Gastroesophageal sphincter (tissue), 4 donors: Measurements from ENCODE around the gene RNF26. TPM values are rescaled to one million over a fixed set of nuclear protein-coding genes. Genes with fewer than 3 reads are reported as not detected.
A peak's percentile ranks its signal among the peaks of the same experiment; 100 is the strongest.

Source experiments
- ATAC-seq: fragments of 150-250 bp; one replicate; pipeline ENCODE4 v1.9.1; 2016; ENCODE audit warnings: mild to moderate bottlenecking, moderate library complexity
- H3K27ac ChIP-seq, 4 donors: fragments of 200-600 bp; sonication (generic) in 3 of 4; 1 replicate in 3 of 4; 2 replicates in 1 of 4; pipeline ENCODE4 v1.5.1; 2016 to 2019
- H3K27me3 ChIP-seq: fragments of 200-600 bp; sonication (generic); one replicate; pipeline ENCODE4 v1.5.1; 2019
- H3K36me3 ChIP-seq, 2 donors: fragments of 200-600 bp; sonication (generic); one replicate each; pipeline ENCODE4 v1.5.1; 2019; ENCODE audit warnings: control low read depth in 1 of 2
- H3K4me1 ChIP-seq, 3 donors: fragments of 200-600 bp; sonication (generic); 1 replicate in 2 of 3; 2 replicates in 1 of 3; pipeline ENCODE4 v1.5.1; 2016 to 2019; ENCODE audit warnings: control low read depth in 2 of 3
- H3K4me3 ChIP-seq, 2 donors: fragments of 200-600 bp; sonication (generic); one replicate each; pipeline ENCODE4 v1.5.1; 2019; ENCODE audit warnings: mild to moderate bottlenecking in 1 of 2, moderate library complexity in 1 of 2
- H3K9me3 ChIP-seq, 3 donors: fragments of 200-600 bp; sonication (generic); one replicate each; pipeline ENCODE4 v1.5.1; 2017 to 2019; ENCODE audit warnings: control low read depth in 2 of 3
- CTCF ChIP-seq, 4 experiments: fragments of 200-600 bp in 2 of 4; fragments of 450-650 bp in 2 of 4; sonication (generic) in 1 of 4; IDR thresholded peaks; one replicate each; pipeline ENCODE4 v1.5.1; 2017 to 2019; ENCODE audit warnings: antibody characterized with exemption in 4 of 4, mild to moderate bottlenecking in 2 of 4, moderate library complexity in 2 of 4
- EP300 ChIP-seq: sonication (generic); formaldehyde crosslinking; IDR thresholded peaks from one replicate; pipeline ENCODE4 v1.6.1; 2017; ENCODE audit warnings: antibody characterized with exemption, mild to moderate bottlenecking
- POLR2A ChIP-seq, 2 donors: fragments of 450-650 bp; IDR thresholded peaks; one replicate each; pipeline ENCODE4 v1.6.1; 2017; ENCODE audit warnings: antibody characterized with exemption in 2 of 2, mild to moderate bottlenecking in 2 of 2, moderate library complexity in 1 of 2
- POLR2AphosphoS5 ChIP-seq: sonication (generic); formaldehyde crosslinking; IDR thresholded peaks from one replicate; pipeline ENCODE4 v1.6.1; 2017; ENCODE audit warnings: antibody characterized with exemption
- WGBS, 2 donors: methylation state at CpG; one replicate each; pipeline ENCODE4 v1.1.5; 2018; ENCODE audit warnings: low coverage in 1 of 2; 5-methylcytosine and 5-hydroxymethylcytosine counted together
- total RNA-seq, 4 donors: library from RNA; depleted of rRNA; stranded (reverse); fragments of >200 nt; gene quantifications; one replicate each; pipeline ENCODE4 v1.1.0, GENCODE V29; 2016

Gene RNF26
- total RNA-seq, 4 donors from 2014 or later, result 13.0 to 39.6 (median 17.1) TPM

GRCh38 chr11:119293461-119293860, 40.9 kb upstream of the RNF26 start:
- ATAC-seq, result no peak
- TF ChIP-seq POLR2AphosphoS5 (no peak), POLR2A (IDR thresholded peaks at IDR 0.05) (no peak), EP300 (no peak), CTCF (IDR thresholded peaks at IDR 0.05) (no peak)
- Histone ChIP-seq H3K27me3 (no peaks in the 10 kb centered on the region), H3K4me1 (peaks cover 0 to 18% (median 0%) of the 10 kb centered on the region in 3 donors), H3K4me3 (no peak overlapping the region), H3K27ac (no peak overlapping the region), H3K9me3 (peaks cover 0 to 8% (median 0%) of the 10 kb centered on the region in 3 donors), H3K36me3 (peaks cover 0 to 46% of the 10 kb centered on the region in 2 donors)
- 90 to 92% methylated on average over 2 to 3 of the region's 3 CpGs for WGBS, 2 donors

GRCh38 chr11:119295178-119295577, 39.1 kb upstream of the RNF26 start:
- H3K4me1 ChIP-seq, result peaks cover 0 to 30% (median 8%) of the 10 kb centered on the region in 3 donors
- no peak for ATAC-seq
- 46 to 53% methylated on average over 3 of the region's 3 CpGs for WGBS, 2 donors
- TF ChIP-seq POLR2AphosphoS5, result no peak
- no peak for TF ChIP-seq EP300
- TF ChIP-seq CTCF (IDR thresholded peaks at IDR 0.05), result no peak
- no peak for TF ChIP-seq POLR2A (IDR thresholded peaks at IDR 0.05)
- H3K4me3 ChIP-seq, result no peak overlapping the region
- H3K27ac ChIP-seq, result no peak overlapping the region
- peaks cover 0 to 8% (median 0%) of the 10 kb centered on the region in 3 donors for H3K9me3 ChIP-seq
- H3K27me3 ChIP-seq, result no peaks in the 10 kb centered on the region
- peaks cover 0 to 53% of the 10 kb centered on the region in 2 donors for H3K36me3 ChIP-seq

- Histone ChIP-seq H3K27ac (peak overlapping the region; percentile 55 to 98 (median 80)), H3K36me3 (peaks cover 0 to 63% of the 10 kb centered on the region in 2 donors), H3K4me1 (peaks cover 0 to 47% (median 19%) of the 10 kb centered on the region in 3 donors), H3K4me3 (no peak overlapping the region), H3K9me3 (no peaks in the 10 kb centered on the region), H3K27me3 (no peaks in the 10 kb centered on the region)
- WGBS, 2 donors, result 52 to 64% methylated on average over 3 of the region's 3 CpGs
- TF ChIP-seq CTCF (IDR thresholded peaks at IDR 0.05) (no peak), POLR2A (IDR thresholded peaks at IDR 0.05) (no peak), EP300 (no peak), POLR2AphosphoS5 (no peak)
- ATAC-seq, result no peak
Measured at GRCh38 chr11:119297938-119298337, 36.4 kb upstream of the RNF26 start.

GRCh38 chr11:119298726-119299125, 35.6 kb upstream of the RNF26 start:
- 38 to 50% methylated on average over 2 of the region's 2 CpGs for WGBS, 2 donors
- Histone ChIP-seq H3K4me1 (peaks cover 0 to 54% (median 19%) of the 10 kb centered on the region in 3 donors), H3K27ac (peak overlapping the region; percentile 55 to 98 (median 80)), H3K9me3 (no peaks in the 10 kb centered on the region), H3K4me3 (no peak overlapping the region), H3K27me3 (no peaks in the 10 kb centered on the region), H3K36me3 (peaks cover 0 to 68% of the 10 kb centered on the region in 2 donors)
- no peak for TF ChIP-seq CTCF (IDR thresholded peaks at IDR 0.05)
- TF ChIP-seq POLR2AphosphoS5, result peak; percentile 73
- ATAC-seq, result peak; percentile 74

- no peaks in the 10 kb centered on the region for H3K27me3 ChIP-seq
- TF ChIP-seq POLR2AphosphoS5, result no peak
- no peak for TF ChIP-seq EP300
- no peak for TF ChIP-seq POLR2A (IDR thresholded peaks at IDR 0.05)
- no peak for TF ChIP-seq CTCF (IDR thresholded peaks at IDR 0.05)
- 100% methylated on average over 2 of the region's 9 CpGs; no CpG with 5 or more reads in 1 of the 2 donors for WGBS, 2 donors
- no peaks in the 10 kb centered on the region for H3K9me3 ChIP-seq
- ATAC-seq, result no peak
- peaks cover 0 to 68% of the 10 kb centered on the region in 2 donors for H3K36me3 ChIP-seq
- H3K27ac ChIP-seq, result peak overlapping the region; percentile 55 to 98 (median 78)
- peaks cover 0 to 57% (median 19%) of the 10 kb centered on the region in 3 donors for H3K4me1 ChIP-seq
- H3K4me3 ChIP-seq, result no peak overlapping the region
Measured at GRCh38 chr11:119299416-119299815, 34.9 kb upstream of the RNF26 start.
